NB4 (cell line): ENCODE measurements around the gene ALKBH3.

ENCODE experiments used
- DNase-seq: peaks from one replicate; pipeline ENCODE4 v3.0.0; 2010; ENCODE audit warnings: low read depth
- H3K4me3 ChIP-seq: one replicate; pipeline ENCODE4 v1.5.1; 2011; ENCODE audit warnings: mild to moderate bottlenecking, low read depth, low read length, moderate library complexity
- MAX ChIP-seq: IDR thresholded peaks from 2 replicates; pipeline ENCODE4 v1.6.1; 2011; ENCODE audit warnings: low read depth, low read length
- MYC ChIP-seq: IDR thresholded peaks from 2 replicates; pipeline ENCODE4 v1.6.1; 2011; ENCODE audit warnings: low read depth, low read length
- POLR2A ChIP-seq: IDR thresholded peaks from 2 replicates; pipeline ENCODE4 v1.6.1; 2011; ENCODE audit warnings: mild to moderate bottlenecking; ENCODE audit not compliant: insufficient read length; ENCODE audit errors: extremely low read depth
- TF ChIP-seq, protein P1 (sequence below): IDR thresholded peaks from one replicate; pipeline ENCODE4 v1.5.1; 2012; ENCODE audit warnings: low read depth, low read length

The ALKBH3 gene

DNA sequence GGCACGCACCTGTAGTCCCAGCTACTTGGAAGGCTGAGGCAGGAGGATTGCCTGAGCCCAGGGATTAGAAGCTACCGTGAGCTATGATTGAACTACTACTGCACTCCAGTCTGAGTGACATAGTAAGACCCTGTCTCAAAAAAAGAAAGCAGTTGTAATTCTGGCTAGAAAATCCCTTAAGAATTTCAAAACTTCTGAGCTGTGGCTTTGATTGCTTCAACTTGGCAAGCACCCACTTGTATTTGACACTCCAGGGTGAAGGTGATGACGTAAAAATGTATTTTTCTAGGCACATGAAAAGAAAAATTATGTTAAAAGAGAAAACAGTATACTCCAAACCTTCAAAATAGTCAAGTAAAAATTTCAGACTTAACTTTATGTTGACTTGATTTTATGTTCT is 23.6 kb upstream of the ALKBH3 start:
- no peak overlapping the region for H3K4me3 ChIP-seq
- no peak for TF ChIP-seq MAX
- TF ChIP-seq, protein P1, sequence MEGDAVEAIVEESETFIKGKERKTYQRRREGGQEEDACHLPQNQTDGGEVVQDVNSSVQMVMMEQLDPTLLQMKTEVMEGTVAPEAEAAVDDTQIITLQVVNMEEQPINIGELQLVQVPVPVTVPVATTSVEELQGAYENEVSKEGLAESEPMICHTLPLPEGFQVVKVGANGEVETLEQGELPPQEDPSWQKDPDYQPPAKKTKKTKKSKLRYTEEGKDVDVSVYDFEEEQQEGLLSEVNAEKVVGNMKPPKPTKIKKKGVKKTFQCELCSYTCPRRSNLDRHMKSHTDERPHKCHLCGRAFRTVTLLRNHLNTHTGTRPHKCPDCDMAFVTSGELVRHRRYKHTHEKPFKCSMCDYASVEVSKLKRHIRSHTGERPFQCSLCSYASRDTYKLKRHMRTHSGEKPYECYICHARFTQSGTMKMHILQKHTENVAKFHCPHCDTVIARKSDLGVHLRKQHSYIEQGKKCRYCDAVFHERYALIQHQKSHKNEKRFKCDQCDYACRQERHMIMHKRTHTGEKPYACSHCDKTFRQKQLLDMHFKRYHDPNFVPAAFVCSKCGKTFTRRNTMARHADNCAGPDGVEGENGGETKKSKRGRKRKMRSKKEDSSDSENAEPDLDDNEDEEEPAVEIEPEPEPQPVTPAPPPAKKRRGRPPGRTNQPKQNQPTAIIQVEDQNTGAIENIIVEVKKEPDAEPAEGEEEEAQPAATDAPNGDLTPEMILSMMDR, result no peak
- no peak for TF ChIP-seq MYC
- TF ChIP-seq POLR2A, result no peak
- DNase-seq, result no peak

DNA sequence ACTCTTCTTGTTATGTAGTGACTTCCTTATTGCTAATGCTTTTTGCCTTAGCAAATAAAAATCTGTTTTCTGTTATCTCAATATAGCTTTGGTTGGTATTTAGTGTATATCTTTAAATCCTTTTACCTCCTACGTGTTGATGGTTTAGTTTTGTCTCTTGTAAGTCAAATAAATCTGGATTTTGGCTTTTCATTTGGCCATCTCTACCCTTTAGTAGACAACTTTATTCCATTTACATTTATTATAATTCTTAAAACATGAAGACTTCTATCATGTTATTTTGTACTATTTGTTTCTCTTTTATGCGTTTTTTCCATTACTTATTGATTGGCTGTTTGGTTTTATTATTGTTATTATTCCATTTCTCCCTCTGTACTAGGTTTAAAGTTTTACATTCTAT is 19.5 kb upstream of the ALKBH3 start:
- TF ChIP-seq, protein P1, result no peak
- TF ChIP-seq MYC (no peak), POLR2A (no peak), MAX (no peak)
- H3K4me3 ChIP-seq, result no peak overlapping the region
- no peak for DNase-seq

DNA sequence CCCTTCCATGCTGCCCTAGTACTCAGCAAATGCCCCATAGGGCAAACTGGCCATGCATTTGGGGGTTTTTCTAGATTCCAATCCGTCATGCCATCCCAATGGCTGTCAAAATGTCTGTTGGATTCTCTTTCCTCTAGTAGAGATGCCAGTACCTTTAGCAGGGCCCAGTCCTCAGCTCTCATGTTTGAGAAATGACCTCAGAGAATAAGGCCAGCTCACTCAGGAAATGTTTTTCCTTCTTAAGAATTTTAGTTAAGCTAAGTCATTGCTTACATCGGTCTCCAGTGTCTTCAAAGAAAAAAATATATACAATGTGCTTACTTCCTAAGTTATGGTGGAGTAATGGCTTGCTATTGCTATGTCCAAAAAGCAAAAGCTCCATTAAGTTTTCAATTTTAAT is 14.1 kb upstream of the ALKBH3 start:
- TF ChIP-seq MYC (no peak), MAX (no peak), POLR2A (no peak)
- TF ChIP-seq, protein P1, result no peak
- no peak for DNase-seq
- H3K4me3 ChIP-seq, result no peak overlapping the region

DNA sequence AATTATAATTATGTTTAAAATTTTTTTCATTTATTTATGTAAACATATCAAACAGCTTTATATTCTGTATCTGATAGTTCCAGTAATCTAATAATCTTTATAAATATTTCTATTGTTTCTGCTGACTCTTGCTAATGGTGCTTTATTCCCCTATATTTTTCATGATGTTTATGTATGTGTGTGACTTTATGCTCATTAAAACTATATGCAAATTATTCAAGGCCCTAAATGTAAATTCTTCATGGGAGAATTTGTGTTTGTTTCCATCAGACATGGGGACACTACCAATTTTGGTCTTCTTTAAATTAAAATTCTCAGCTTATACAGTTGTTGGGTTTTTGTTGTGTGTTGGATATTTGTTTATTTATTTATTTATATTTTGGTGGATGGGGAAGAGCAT is 13.7 kb upstream of the ALKBH3 start:
- DNase-seq, result no peak
- TF ChIP-seq MAX, result no peak
- TF ChIP-seq, protein P1, result no peak
- TF ChIP-seq MYC, result no peak
- TF ChIP-seq POLR2A, result no peak
- no peak overlapping the region for H3K4me3 ChIP-seq

DNA sequence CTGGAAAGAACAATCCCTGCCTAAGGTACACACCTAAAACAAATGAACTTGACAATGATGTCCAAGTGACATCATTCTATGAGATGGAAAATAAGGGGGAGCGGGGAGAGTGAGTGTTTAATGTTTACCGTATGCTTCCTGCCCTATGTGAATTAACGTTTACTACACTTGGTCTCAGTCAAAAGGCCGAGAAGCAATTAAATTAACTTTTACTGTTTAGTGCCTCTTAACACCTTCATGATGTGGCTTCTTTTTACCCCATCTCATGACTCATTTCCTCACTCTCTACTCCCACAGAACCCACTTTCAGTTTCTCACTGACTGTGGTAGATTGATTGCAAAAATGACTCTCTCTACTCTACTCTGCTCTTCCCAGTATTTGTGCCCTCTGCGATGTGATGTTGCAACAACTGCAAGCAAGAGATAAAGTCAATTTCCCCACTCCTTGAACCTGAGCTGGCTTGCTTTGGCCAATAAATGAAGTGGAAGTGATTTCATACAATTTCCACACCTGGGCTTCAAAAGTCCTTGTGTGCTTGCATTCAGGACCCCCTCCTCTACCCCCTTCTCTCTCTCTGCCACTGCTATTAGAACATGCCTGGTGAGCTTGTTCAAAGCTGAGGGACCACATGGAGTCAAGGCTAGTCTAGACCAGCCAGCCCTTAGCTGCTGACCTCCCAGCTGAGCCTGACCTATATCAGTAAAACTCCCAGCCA is 11.6 kb upstream of the ALKBH3 start:
- DNase-seq, result peak; percentile 95
- 0 out of 2 replicates have a peak, but pooled peaks have one; percentile 2 for TF ChIP-seq MYC
- TF ChIP-seq, protein P1, result no peak
- TF ChIP-seq POLR2A, result no peak
- peak; percentile 57; the same call in 1 of the 2 replicates for TF ChIP-seq MAX
- no peak overlapping the region for H3K4me3 ChIP-seq
